ENCODE data around the gene METTL2B. TPM values are rescaled to one million over a fixed set of nuclear protein-coding genes. Genes with fewer than 3 reads are reported as not detected.
A peak's percentile ranks its signal among the peaks of the same experiment; 100 is the strongest.
"Not testable (repeated sequence)": the region's sequence is repeated elsewhere in the genome, so short reads cannot be mapped to it uniquely, and the experiment has no call there.

METTL2B gene
- total RNA-seq, 2 experiments from 2014 or later, result 25.4 to 40.7 TPM

GRCh38 chr7:128529191-128529590 lies 52.6 kb downstream of the METTL2B start:
- intact Hi-C loops (cut with micrococcal nuclease; ENCODE audit: unreplicated experiment); H3K27ac ChIP-seq (ENCODE audit: low read depth, low read length, poor library complexity, severe bottlenecking); H4K20me1 ChIP-seq (ENCODE audit: insufficient read depth, low read length); H3K4me3 ChIP-seq (ENCODE audit: low read depth, low read length, poor library complexity, severe bottlenecking); DNase-seq (ENCODE audit: low spot score); BruUV-seq (replicated peaks); CTCF ChIA-PET (ENCODE audit: unreplicated experiment); H3K9me3 ChIP-seq (ENCODE audit: low read length); H3K9me2 ChIP-seq (ENCODE audit: insufficient read depth, low read length); H2AFZ ChIP-seq (ENCODE audit: low read length); H3K36me3 ChIP-seq (ENCODE audit: insufficient read depth, low read length); POLR2A ChIA-PET: not testable (repeated sequence)
- H3K4me2 ChIP-seq (ENCODE audit: low read length), result peak overlapping the region; percentile 98; the same call in 1 of the 2 replicates
- H3K4me1 ChIP-seq (ENCODE audit: insufficient read depth, low read length, poor library complexity, severe bottlenecking), result peaks cover 20% of the 10 kb centered on the region
- peaks cover 25% of the 10 kb centered on the region for H3K79me2 ChIP-seq (ENCODE audit: insufficient read depth, low read depth, low read length)

- Histone ChIP-seq H3K79me2 (ENCODE audit: insufficient read depth, low read depth, low read length) (peaks cover 26% of the 10 kb centered on the region), H3K4me1 (ENCODE audit: insufficient read depth, low read length, poor library complexity, severe bottlenecking) (peaks cover 16% of the 10 kb centered on the region), H3K4me3 (ENCODE audit: low read depth, low read length, poor library complexity, severe bottlenecking) (peak overlapping the region; percentile 91), H3K36me3 (ENCODE audit: insufficient read depth, low read length) (peaks cover 17% of the 10 kb centered on the region), H3K4me2 (ENCODE audit: low read length) (peak overlapping the region; percentile 98), H2AFZ (ENCODE audit: low read length) (peak overlapping the region; percentile 55; the same call in 1 of the 2 replicates), H3K27ac (ENCODE audit: low read depth, low read length, poor library complexity, severe bottlenecking) (peak overlapping the region; percentile 67)
- POLR2A ChIA-PET; BruUV-seq (replicated peaks); H3K9me2 ChIP-seq (ENCODE audit: insufficient read depth, low read length); intact Hi-C loops (cut with micrococcal nuclease; ENCODE audit: unreplicated experiment); CTCF ChIA-PET (ENCODE audit: unreplicated experiment); H4K20me1 ChIP-seq (ENCODE audit: insufficient read depth, low read length); H3K9me3 ChIP-seq (ENCODE audit: low read length): not testable (repeated sequence)
- peak; percentile 58 for DNase-seq (ENCODE audit: low spot score)
Measured at GRCh38 chr7:128530121-128530854, 53.7 kb downstream of the METTL2B start.

DNA sequence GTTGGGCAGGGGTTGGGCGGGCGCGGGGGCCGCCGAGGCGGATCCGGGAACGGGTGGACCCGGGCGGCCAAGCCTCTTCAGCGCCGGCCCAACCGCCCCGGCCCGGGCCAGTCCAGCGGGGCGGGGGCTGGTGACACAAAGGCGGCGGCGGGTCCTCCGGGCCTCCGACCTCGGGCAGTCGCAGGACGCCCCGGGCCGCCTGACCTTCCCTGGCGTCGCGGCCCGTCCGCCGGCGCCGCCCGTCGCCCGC lies 54.2 kb downstream of the METTL2B start:
- TF ChIP-seq EZH2phosphoT487 (IDR thresholded peaks at IDR 0.05; ENCODE audit: borderline replicate concordance, low read depth, low read length) (no peak), CTCF (conservative IDR thresholded peaks at IDR 0.05; ENCODE audit: low read length) (no peak)
- Histone ChIP-seq H3K9me3 (ENCODE audit: low read length) (no peaks in the 10 kb centered on the region), H3K9me2 (ENCODE audit: insufficient read depth, low read length) (no peaks in the 10 kb centered on the region), H3K27ac (ENCODE audit: low read depth, low read length, poor library complexity, severe bottlenecking) (peak overlapping the region; percentile 67), H4K20me1 (ENCODE audit: insufficient read depth, low read length) (no peaks in the 10 kb centered on the region), H3K4me2 (ENCODE audit: low read length) (peak overlapping the region; percentile 98), H3K36me3 (ENCODE audit: insufficient read depth, low read length) (peaks cover 22% of the 10 kb centered on the region), H3K4me1 (ENCODE audit: insufficient read depth, low read length, poor library complexity, severe bottlenecking) (peaks cover 16% of the 10 kb centered on the region), H3K4me3 (ENCODE audit: low read depth, low read length, poor library complexity, severe bottlenecking) (peak overlapping the region; percentile 91), H3K79me2 (ENCODE audit: insufficient read depth, low read depth, low read length) (peaks cover 29% of the 10 kb centered on the region), H2AFZ (ENCODE audit: low read length) (peak overlapping the region; percentile 55; the same call in 1 of the 2 replicates)
- intact Hi-C loops (cut with micrococcal nuclease; ENCODE audit: unreplicated experiment), result no loop called here
- no peak for DNase-seq (ENCODE audit: low spot score)
- ChIA-PET CTCF (ENCODE audit: unreplicated experiment) (no interaction called here), POLR2A (no interaction called here)
- BruUV-seq (replicated peaks), result no TSS peak

DNA sequence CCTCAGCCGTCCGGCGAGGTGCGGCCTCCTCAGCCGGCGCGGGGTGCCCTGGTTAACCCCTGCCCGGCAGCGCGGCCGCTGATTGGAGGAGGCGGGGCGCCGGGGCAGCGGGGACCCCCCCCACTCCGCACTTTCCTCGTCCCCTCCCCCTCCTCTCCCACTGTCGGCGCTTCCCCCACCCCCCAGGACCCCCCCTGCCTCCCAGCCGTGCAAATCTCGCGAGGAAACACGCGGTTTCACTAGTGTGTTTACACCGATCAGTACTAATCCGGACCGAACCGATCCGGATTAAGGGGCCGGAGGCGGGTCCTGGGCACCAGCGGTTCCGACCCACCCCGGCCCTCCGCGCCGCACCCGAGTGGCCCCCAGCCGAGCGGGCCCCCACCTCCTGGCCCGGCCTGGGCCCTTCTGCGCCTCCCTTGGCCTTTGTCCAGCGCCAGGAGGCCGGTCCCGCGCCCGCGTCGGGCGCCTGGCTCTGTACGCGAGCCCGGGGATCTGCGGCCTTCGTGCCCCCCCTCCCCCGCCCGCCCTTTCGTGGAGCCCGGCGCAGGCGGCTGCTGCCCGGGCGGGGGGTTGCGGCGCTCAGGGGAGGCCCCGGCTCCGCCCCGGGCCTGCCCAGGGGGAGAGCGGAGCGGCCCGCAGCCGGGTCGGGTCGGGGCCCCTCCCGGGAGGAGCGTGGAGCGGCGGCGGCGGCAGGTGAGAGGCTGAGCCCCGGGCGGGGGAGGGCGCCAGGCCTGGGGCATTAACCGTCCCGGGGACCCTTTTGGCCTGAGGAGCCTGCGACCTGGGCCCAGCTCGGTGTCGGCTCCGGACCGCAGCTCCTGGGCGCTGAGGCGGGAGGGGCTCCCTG lies 54.8 kb downstream of the METTL2B start:
- peak; percentile 88 for DNase-seq (ENCODE audit: low spot score)
- Histone ChIP-seq H3K4me1 (ENCODE audit: insufficient read depth, low read length, poor library complexity, severe bottlenecking) (peaks cover 16% of the 10 kb centered on the region), H3K36me3 (ENCODE audit: insufficient read depth, low read length) (peaks cover 22% of the 10 kb centered on the region), H3K4me3 (ENCODE audit: low read depth, low read length, poor library complexity, severe bottlenecking) (peak overlapping the region; percentile 91), H2AFZ (ENCODE audit: low read length) (peak overlapping the region; percentile 55), H3K27ac (ENCODE audit: low read depth, low read length, poor library complexity, severe bottlenecking) (peak overlapping the region; percentile 67), H3K79me2 (ENCODE audit: insufficient read depth, low read depth, low read length) (peaks cover 29% of the 10 kb centered on the region), H3K4me2 (ENCODE audit: low read length) (peak overlapping the region; percentile 98)
- intact Hi-C loops (cut with micrococcal nuclease; ENCODE audit: unreplicated experiment); BruUV-seq (replicated peaks); H4K20me1 ChIP-seq (ENCODE audit: insufficient read depth, low read length); CTCF ChIA-PET (ENCODE audit: unreplicated experiment); H3K9me3 ChIP-seq (ENCODE audit: low read length); H3K9me2 ChIP-seq (ENCODE audit: insufficient read depth, low read length): not testable (repeated sequence)
- POLR2A ChIA-PET, result interaction anchor here (0.9 to 1.0 kb wide), 2 partner anchors 23 to 54 kb away, joined by 3 to 6 read pairs; no protein-coding TSS in a partner anchor

GRCh38 chr7:128531955-128532478 lies 55.5 kb downstream of the METTL2B start:
- DNase-seq (ENCODE audit: low spot score), result peak; percentile 47
- CTCF ChIA-PET (ENCODE audit: unreplicated experiment); H4K20me1 ChIP-seq (ENCODE audit: insufficient read depth, low read length); H2AFZ ChIP-seq (ENCODE audit: low read length); H3K9me3 ChIP-seq (ENCODE audit: low read length); BruUV-seq (replicated peaks); H3K9me2 ChIP-seq (ENCODE audit: insufficient read depth, low read length): not testable (repeated sequence)
- peaks cover 24% of the 10 kb centered on the region for H3K36me3 ChIP-seq (ENCODE audit: insufficient read depth, low read length)
- H3K4me3 ChIP-seq (ENCODE audit: low read depth, low read length, poor library complexity, severe bottlenecking), result peak overlapping the region; percentile 91
- intact Hi-C loops (cut with micrococcal nuclease; ENCODE audit: unreplicated experiment), result loop anchor here (2.0 kb wide), 1 partner anchor 55 kb away; the partner anchor contains the start of gene METTL2B
- POLR2A ChIA-PET, result interaction anchor here (0.9 to 1.0 kb wide), 2 partner anchors 24 to 55 kb away, joined by 3 to 6 read pairs; no protein-coding TSS in a partner anchor
- peaks cover 16% of the 10 kb centered on the region for H3K4me1 ChIP-seq (ENCODE audit: insufficient read depth, low read length, poor library complexity, severe bottlenecking)
- H3K4me2 ChIP-seq (ENCODE audit: low read length), result peak overlapping the region; percentile 98
- H3K79me2 ChIP-seq (ENCODE audit: insufficient read depth, low read depth, low read length), result peaks cover 29% of the 10 kb centered on the region
- peak overlapping the region; percentile 67 for H3K27ac ChIP-seq (ENCODE audit: low read depth, low read length, poor library complexity, severe bottlenecking)
